NB4 (cell line): ENCODE data around the gene SLITRK5.

ENCODE experiments used
- MYC ChIP-seq: IDR thresholded peaks from 2 replicates; pipeline ENCODE4 v1.6.1; 2011; ENCODE audit warnings: low read depth, low read length
- POLR2A ChIP-seq: IDR thresholded peaks from 2 replicates; pipeline ENCODE4 v1.6.1; 2011; ENCODE audit warnings: mild to moderate bottlenecking; ENCODE audit not compliant: insufficient read length; ENCODE audit errors: extremely low read depth
- TF ChIP-seq, protein P1 (sequence below): IDR thresholded peaks from one replicate; pipeline ENCODE4 v1.5.1; 2012; ENCODE audit warnings: low read depth, low read length
- TF ChIP-seq, protein P2 (sequence below): IDR thresholded peaks from 2 replicates; pipeline ENCODE4 v1.6.1; 2011; ENCODE audit warnings: low read depth, low read length

DNA sequence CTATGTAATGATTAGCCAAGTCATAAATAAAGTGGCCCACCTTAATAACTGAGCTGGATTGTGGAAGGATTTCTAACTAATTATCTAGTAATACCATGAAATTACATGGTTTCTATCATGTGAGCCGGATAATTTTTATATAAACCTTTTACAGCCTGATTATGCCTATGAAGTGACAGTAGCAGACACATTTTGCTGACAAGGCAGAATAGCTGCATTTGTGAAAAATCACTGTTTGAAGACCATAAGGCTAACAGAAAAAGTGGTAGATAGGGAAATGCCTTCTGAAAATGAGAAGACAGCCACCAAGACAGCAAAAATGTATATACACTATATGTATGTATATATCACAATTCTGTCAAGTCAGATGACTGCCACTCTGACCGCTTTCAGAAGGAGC is 27.1 kb downstream of the SLITRK5 start:
- TF ChIP-seq, protein P1, sequence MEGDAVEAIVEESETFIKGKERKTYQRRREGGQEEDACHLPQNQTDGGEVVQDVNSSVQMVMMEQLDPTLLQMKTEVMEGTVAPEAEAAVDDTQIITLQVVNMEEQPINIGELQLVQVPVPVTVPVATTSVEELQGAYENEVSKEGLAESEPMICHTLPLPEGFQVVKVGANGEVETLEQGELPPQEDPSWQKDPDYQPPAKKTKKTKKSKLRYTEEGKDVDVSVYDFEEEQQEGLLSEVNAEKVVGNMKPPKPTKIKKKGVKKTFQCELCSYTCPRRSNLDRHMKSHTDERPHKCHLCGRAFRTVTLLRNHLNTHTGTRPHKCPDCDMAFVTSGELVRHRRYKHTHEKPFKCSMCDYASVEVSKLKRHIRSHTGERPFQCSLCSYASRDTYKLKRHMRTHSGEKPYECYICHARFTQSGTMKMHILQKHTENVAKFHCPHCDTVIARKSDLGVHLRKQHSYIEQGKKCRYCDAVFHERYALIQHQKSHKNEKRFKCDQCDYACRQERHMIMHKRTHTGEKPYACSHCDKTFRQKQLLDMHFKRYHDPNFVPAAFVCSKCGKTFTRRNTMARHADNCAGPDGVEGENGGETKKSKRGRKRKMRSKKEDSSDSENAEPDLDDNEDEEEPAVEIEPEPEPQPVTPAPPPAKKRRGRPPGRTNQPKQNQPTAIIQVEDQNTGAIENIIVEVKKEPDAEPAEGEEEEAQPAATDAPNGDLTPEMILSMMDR = no peak
- TF ChIP-seq POLR2A = no peak
- TF ChIP-seq MYC = no peak
- TF ChIP-seq, protein P2, sequence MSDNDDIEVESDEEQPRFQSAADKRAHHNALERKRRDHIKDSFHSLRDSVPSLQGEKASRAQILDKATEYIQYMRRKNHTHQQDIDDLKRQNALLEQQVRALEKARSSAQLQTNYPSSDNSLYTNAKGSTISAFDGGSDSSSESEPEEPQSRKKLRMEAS = no peak
